ENCODE measurements around the gene UTP20.

Gene UTP20

DNA sequence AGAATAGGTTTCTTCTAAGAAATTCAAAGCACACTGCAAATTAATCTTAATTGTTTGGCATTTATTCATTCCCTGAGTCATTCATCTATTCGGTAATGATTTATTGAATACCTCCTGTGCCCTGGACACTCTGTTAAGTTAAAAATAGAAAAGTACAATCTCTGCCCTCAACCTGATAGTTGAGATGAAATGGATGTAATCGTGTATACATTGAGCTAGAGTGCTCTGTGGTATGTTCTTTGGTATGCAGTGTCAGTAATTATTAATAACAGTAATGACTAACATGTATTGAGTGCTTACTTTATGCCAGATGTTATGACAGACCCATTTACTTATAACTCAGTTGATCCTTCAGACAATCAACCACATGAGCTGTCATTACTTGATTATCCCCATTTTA, 47.6 kb downstream of the UTP20 start:
- ChIA-PET POLR2A (no interaction called here), CTCF (no interaction called here)
- TF ChIP-seq, protein P1, sequence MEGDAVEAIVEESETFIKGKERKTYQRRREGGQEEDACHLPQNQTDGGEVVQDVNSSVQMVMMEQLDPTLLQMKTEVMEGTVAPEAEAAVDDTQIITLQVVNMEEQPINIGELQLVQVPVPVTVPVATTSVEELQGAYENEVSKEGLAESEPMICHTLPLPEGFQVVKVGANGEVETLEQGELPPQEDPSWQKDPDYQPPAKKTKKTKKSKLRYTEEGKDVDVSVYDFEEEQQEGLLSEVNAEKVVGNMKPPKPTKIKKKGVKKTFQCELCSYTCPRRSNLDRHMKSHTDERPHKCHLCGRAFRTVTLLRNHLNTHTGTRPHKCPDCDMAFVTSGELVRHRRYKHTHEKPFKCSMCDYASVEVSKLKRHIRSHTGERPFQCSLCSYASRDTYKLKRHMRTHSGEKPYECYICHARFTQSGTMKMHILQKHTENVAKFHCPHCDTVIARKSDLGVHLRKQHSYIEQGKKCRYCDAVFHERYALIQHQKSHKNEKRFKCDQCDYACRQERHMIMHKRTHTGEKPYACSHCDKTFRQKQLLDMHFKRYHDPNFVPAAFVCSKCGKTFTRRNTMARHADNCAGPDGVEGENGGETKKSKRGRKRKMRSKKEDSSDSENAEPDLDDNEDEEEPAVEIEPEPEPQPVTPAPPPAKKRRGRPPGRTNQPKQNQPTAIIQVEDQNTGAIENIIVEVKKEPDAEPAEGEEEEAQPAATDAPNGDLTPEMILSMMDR (IDR thresholded peaks at IDR 0.05; ENCODE audit: control extremely low read depth, extremely low read depth, low read depth, missing control alignments), result no peak
- DNase-seq (ENCODE audit: extremely low spot score), result no peak

DNA sequence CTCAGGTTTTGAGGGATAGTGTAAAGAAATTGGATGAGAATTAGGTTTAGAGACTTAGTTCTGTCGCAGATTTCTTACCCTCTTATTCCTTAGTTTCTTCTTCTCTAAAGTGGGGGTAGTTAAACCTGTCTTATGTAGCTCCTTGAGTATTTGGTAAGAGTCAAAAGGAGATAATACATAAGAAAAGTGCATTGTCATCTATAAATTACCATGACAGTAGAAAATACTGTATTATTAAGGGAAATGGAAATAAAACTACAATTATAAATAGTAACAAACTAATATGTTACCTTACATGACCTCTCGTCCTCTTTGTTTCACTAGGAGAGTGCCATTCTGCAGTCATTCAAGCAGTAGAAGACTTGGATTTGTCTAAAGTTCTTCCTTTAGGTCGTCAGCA, 49.0 kb downstream of the UTP20 start:
- TF ChIP-seq, protein P1 (IDR thresholded peaks at IDR 0.05; ENCODE audit: control extremely low read depth, extremely low read depth, low read depth, missing control alignments), result no peak
- ChIA-PET POLR2A (no interaction called here), CTCF (interaction anchor here (0.9 kb wide), 1 partner anchor 10 kb away, joined by 3 read pairs; no protein-coding TSS in a partner anchor)
- no peak for DNase-seq (ENCODE audit: extremely low spot score)

DNA sequence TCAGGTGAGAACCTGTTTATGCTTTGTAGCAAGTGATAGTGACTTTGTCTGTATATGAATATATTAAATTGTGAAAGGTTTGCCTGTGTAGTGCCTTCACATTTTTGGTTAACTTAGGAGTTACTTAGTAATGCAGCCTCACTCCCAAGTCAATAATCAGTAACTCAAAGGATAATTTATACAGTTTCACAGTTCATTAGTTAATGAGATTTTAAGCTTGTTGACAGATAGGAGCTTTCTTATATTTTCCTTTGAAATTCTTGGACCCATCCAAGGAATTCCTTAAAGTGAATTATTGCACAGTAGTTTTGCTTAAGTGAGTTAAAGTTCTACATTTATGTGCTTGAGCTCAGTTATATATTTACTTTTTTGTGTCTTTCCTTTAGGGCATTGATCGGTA, 50.7 kb downstream of the UTP20 start:
- no peak for DNase-seq (ENCODE audit: extremely low spot score)
- CTCF ChIA-PET, result interaction anchor here (1.0 kb wide), 1 partner anchor 12 kb away, joined by 3 read pairs; no protein-coding TSS in a partner anchor
- POLR2A ChIA-PET, result no interaction called here
- TF ChIP-seq, protein P1 (IDR thresholded peaks at IDR 0.05; ENCODE audit: control extremely low read depth, extremely low read depth, low read depth, missing control alignments), result no peak

DNA sequence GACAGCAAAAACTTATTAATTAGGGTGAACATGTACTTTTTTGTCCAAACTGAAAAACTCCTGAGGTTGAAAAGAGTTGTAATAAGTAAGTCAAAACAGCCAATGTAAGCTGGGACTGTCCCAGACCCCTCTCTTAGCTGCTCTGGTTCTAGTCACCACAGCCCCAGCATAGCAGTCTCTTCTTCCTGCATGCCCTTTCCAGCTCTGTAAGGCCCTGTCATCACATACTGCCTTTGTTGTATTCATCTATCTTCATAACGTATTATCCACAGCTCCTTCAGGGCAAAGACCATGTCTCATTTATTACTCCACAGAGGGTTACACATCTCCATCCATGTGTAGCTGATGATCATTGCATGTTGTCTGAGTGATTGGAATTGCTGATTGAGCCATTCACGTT, 56.5 kb downstream of the UTP20 start:
- ChIA-PET CTCF (interaction anchor here (1.2 to 1.9 kb wide), 2 partner anchors 10 to 14 kb away, joined by 3 to 5 read pairs; no protein-coding TSS in a partner anchor), POLR2A (no interaction called here)
- TF ChIP-seq, protein P1 (IDR thresholded peaks at IDR 0.05; ENCODE audit: control extremely low read depth, extremely low read depth, low read depth, missing control alignments), result no peak
- no peak for DNase-seq (ENCODE audit: extremely low spot score)

DNA sequence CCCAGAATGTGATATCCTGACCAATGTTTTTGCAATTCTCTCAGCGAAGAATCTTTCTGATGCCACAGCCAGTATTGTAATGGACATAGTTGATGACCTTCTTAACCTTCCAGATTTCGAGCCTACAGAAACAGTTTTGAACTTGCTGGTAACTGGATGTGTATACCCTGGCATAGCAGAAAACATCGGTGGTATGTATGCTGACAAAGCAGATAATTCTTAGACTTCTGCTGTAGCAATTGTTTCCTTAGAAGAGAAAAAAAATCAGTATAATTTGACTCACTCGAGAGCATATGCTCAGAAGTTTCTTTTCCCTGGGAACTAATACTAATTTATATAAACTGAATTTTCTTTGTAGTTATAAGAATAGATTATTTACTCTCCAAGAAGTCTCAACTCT, 58.2 kb downstream of the UTP20 start:
- TF ChIP-seq, protein P1 (IDR thresholded peaks at IDR 0.05; ENCODE audit: control extremely low read depth, extremely low read depth, low read depth, missing control alignments), result no peak
- DNase-seq (ENCODE audit: extremely low spot score), result no peak
- CTCF ChIA-PET, result interaction anchor here (1.0 to 1.9 kb wide), 4 partner anchors 8 to 24 kb away, joined by 3 to 5 read pairs (median 3); no protein-coding TSS in a partner anchor
- POLR2A ChIA-PET, result no interaction called here

DNA sequence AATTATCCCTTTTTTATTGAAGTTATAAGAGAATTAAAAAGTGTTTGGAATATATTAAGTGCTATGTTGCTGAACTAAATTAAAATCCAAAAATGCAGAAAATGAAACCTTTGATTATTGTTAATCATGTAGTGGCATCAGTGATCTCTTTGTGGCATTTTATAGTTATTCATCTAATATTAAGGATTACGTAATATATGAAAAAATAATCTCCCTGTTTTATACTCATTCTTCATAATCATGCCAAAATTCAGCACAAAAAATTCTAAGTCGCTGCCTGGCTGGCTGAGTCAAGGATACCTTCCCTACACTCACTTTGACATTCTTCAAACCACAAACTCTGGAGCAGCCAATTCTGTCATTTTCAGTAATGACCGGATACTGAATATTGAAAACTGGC, 64.0 kb downstream of the UTP20 start:
- TF ChIP-seq, protein P1 (IDR thresholded peaks at IDR 0.05; ENCODE audit: control extremely low read depth, extremely low read depth, low read depth, missing control alignments), result no peak
- POLR2A ChIA-PET, result no interaction called here
- CTCF ChIA-PET, result no interaction called here
- DNase-seq (ENCODE audit: extremely low spot score), result no peak

DNA sequence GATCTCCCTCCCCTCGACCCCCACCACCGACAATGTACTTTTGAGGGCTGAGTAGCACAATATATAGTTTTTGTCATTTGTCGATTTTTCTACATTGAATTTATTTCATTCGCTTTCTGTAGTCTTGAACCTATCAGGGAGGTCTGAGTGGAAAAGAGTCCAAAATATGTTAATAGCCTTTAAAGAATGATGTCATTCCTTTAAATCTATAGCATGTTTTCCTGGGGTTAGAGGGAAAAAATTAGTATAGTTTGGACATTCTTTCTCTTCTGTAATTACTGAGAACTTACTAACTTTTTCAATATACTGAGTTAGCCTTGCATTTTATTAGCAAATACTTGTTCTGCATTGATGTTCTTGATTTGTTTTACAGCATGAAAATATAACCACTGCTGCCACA, 71.8 kb downstream of the UTP20 start:
- ChIA-PET POLR2A (no interaction called here), CTCF (no interaction called here)
- TF ChIP-seq, protein P1 (IDR thresholded peaks at IDR 0.05; ENCODE audit: control extremely low read depth, extremely low read depth, low read depth, missing control alignments), result no peak
- no peak for DNase-seq (ENCODE audit: extremely low spot score)

Data from GM10248 (cell line).